Stimulated activated CD8-positive, alpha-beta memory T cell treated with anti-CD3 and anti-CD28 coated beads, Interleukin-15, amount 100 ng/mL, for 1 hour (primary cell): ENCODE measurements around the gene DCUN1D3.
"Not testable (repeated sequence)": the region's sequence is repeated elsewhere in the genome, so short reads cannot be mapped to it uniquely, and the experiment has no call there.

ENCODE experiments used
- DNase-seq: peaks from one replicate; pipeline ENCODE4 v3.0.0-alpha.2; 2020; ENCODE audit warnings: low read depth

DCUN1D3 gene

GRCh38 chr16:20862162-20862960 is 37.8 kb downstream of the DCUN1D3 start:
- DNase-seq = no peak

- not testable (repeated sequence) for DNase-seq
Observed at GRCh38 chr16:20860995-20861394, 39.2 kb downstream of the DCUN1D3 start.

GRCh38 chr16:20860361-20860760 is 39.8 kb downstream of the DCUN1D3 start:
- DNase-seq = no peak

- DNase-seq = no peak
Observed at GRCh38 chr16:20859699-20860098, 40.5 kb downstream of the DCUN1D3 start.

- DNase-seq = no peak
Observed at GRCh38 chr16:20859229-20859628, 40.9 kb downstream of the DCUN1D3 start.

GRCh38 chr16:20857281-20857680 is 42.9 kb downstream of the DCUN1D3 start:
- DNase-seq = no peak

- DNase-seq = no peak
Observed at GRCh38 chr16:20854963-20855362, 45.2 kb downstream of the DCUN1D3 start.

- no peak for DNase-seq
Observed at GRCh38 chr16:20853981-20854620, 46.1 kb downstream of the DCUN1D3 start.

- no peak for DNase-seq
Observed at GRCh38 chr16:20853143-20853542, 47.0 kb downstream of the DCUN1D3 start.

- DNase-seq = no peak
Observed at GRCh38 chr16:20851601-20852000, 48.6 kb downstream of the DCUN1D3 start.

- DNase-seq = no peak
Observed at GRCh38 chr16:20850981-20851380, 49.2 kb downstream of the DCUN1D3 start.

GRCh38 chr16:20849589-20850390 is 50.4 kb downstream of the DCUN1D3 start:
- DNase-seq = peak; percentile 57

GRCh38 chr16:20847550-20847949 is 52.6 kb downstream of the DCUN1D3 start:
- no peak for DNase-seq

- no peak for DNase-seq
Observed at GRCh38 chr16:20846551-20846950, 53.6 kb downstream of the DCUN1D3 start.

- DNase-seq = no peak
Observed at GRCh38 chr16:20846030-20846429, 54.1 kb downstream of the DCUN1D3 start.

- no peak for DNase-seq
Observed at GRCh38 chr16:20844588-20844987, 55.6 kb downstream of the DCUN1D3 start.

- no peak for DNase-seq
Observed at GRCh38 chr16:20844054-20844453, 56.1 kb downstream of the DCUN1D3 start.

- DNase-seq = no peak
Observed at GRCh38 chr16:20839504-20839903, 60.7 kb downstream of the DCUN1D3 start.

GRCh38 chr16:20838240-20838639 is 61.9 kb downstream of the DCUN1D3 start:
- no peak for DNase-seq

GRCh38 chr16:20833086-20833485 is 67.1 kb downstream of the DCUN1D3 start:
- DNase-seq = no peak

- DNase-seq = no peak
Observed at GRCh38 chr16:20830372-20830771, 69.8 kb downstream of the DCUN1D3 start.

GRCh38 chr16:20829536-20829935 is 70.6 kb downstream of the DCUN1D3 start:
- no peak for DNase-seq

- no peak for DNase-seq
Observed at GRCh38 chr16:20826039-20826566, 74.1 kb downstream of the DCUN1D3 start.
